ENCODE data around the gene NEUROG2. TPM values are rescaled to one million over a fixed set of nuclear protein-coding genes. Genes with fewer than 3 reads are reported as not detected.

NEUROG2 gene
- total RNA-seq, result not detected in 2 replicates

GRCh38 chr4:112516066-112516470 is at the start of gene NEUROG2:
Gene NEUROG2, minus strand, starts transcription at chr4:112516180. Its CDS starts 705 bp downstream, at chr4:112515475.

Other genes with a start within 250 kb of the NEUROG2 start
- 5.5 and 8.3 TPM in 2 replicates for gene TIFA, start 230.3 kb downstream of the NEUROG2 start, total RNA-seq
- gene ALPK1, start 218.8 kb downstream of the NEUROG2 start, total RNA-seq, result 14.6 and 19.3 TPM in 2 replicates
- gene ZGRF1, start 120.7 kb upstream of the NEUROG2 start, total RNA-seq, result 3.9 and 8.3 TPM in 2 replicates
- gene LARP7, start 121.0 kb upstream of the NEUROG2 start, total RNA-seq, result 25.2 and 26.0 TPM in 2 replicates

Measured in smooth muscle cell of the umbilical artery (primary cell).